LNCaP clone FGC (cell line): Measurements from ENCODE around the gene FOXP1.

Experiments
- DNase-seq: peaks from one replicate; pipeline ENCODE4 v3.0.0-alpha.2; 2011; ENCODE audit warnings: low read depth
- H3K4me3 ChIP-seq: 2 replicates; pipeline ENCODE4 v1.5.1; 2011; ENCODE audit warnings: mild to moderate bottlenecking, low read depth, low read length, control low read depth
- CTCF ChIP-seq: IDR thresholded peaks from 2 replicates; pipeline ENCODE4 v1.5.1; 2012; ENCODE audit warnings: mild to moderate bottlenecking; ENCODE audit not compliant: control insufficient read depth, insufficient read depth; ENCODE audit errors: extremely low read depth

The FOXP1 gene

GRCh38 chr3:70992562-70993204 is 590.8 kb downstream of the FOXP1 start:
- DNase-seq: no peak
- no peak for TF ChIP-seq CTCF
- no peak overlapping the region for H3K4me3 ChIP-seq

DNA sequence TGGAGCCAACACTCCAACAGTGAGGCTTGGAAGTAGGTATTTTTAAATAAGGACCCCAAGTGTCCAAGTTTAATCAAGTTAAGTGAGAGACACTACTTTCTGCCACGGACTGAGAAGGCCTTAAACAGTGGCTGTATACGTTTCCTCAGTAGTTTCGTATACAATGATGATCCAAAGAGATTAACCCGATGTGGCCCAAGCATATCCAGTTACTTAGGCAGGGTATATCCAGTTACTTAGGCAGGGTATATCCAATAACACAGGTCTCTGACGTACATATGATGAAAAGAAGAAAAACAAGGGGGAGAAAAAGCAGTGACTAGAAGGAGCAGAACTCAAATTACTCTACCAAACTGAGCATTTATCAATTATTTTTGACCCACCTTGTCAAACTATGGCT is 591.4 kb downstream of the FOXP1 start:
- no peak for DNase-seq
- no peak for TF ChIP-seq CTCF
- no peak overlapping the region for H3K4me3 ChIP-seq

- DNase-seq: no peak
- H3K4me3 ChIP-seq: no peak overlapping the region
- no peak for TF ChIP-seq CTCF
Observed at GRCh38 chr3:70990723-70991122, 592.8 kb downstream of the FOXP1 start.

- DNase-seq: no peak
- no peak overlapping the region for H3K4me3 ChIP-seq
- no peak for TF ChIP-seq CTCF
Observed at GRCh38 chr3:70990185-70990584, 593.3 kb downstream of the FOXP1 start.

DNA sequence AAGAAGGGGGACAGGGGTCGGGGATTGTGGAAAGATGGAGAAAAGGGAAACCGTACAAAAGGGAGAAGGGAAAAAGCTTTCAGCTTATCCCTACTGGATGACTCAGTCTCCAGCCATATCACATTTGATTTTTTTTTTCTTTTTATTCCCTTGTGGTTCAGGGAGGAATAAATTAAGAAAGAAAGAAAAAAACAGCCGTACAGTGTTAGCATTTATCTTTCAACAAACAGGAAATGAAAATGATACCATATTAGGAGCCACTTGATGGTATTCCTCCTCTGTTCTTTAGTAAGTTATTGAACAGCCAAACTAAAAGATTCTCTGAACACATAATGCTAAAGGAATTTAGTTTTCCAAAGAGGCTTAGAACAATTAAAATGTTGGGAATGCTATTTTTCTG is 594.4 kb downstream of the FOXP1 start:
- H3K4me3 ChIP-seq: no peak overlapping the region
- no peak for TF ChIP-seq CTCF
- DNase-seq: no peak

DNA sequence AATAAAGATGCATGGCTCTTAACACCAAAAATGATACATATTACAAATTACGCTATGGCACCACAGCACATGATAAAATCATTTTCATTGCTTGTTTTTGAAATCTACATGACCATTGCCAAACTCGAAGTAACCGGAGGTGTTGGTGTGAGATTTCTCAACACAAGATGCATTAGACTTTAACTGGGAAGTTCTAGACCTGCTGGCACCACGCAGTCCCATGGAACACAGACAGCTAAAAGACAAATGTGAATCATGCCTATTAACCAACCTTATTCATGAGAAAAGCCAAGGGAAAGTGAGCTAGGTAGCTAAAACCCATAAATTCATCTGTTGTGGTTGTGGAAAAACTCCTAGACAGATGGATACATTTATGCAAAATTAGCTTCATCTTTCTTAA is 595.4 kb downstream of the FOXP1 start:
- TF ChIP-seq CTCF: no peak
- no peak overlapping the region for H3K4me3 ChIP-seq
- no peak for DNase-seq

- DNase-seq: no peak
- no peak for TF ChIP-seq CTCF
Observed at GRCh38 chr3:70985572-70985971, 598.0 kb downstream of the FOXP1 start.

More at GRCh38 chr3:70985572-70985971, 598.0 kb downstream of the FOXP1 start:
- no peak overlapping the region for H3K4me3 ChIP-seq
